Effector CD8-positive, alpha-beta T cell (primary cell): ENCODE measurements around the gene ONECUT3.
"Not testable (repeated sequence)": the region's sequence is repeated elsewhere in the genome, so short reads cannot be mapped to it uniquely, and the experiment has no call there.

Experiments
- DNase-seq: peaks from one replicate; lab custom pipeline; 2025; lab: John Stamatoyannopoulos, UW

Gene ONECUT3

GRCh38 chr19:1794424-1795172 lies 41.3 kb downstream of the ONECUT3 start:
- DNase-seq, result no peak

- no peak for DNase-seq
Observed at GRCh38 chr19:1796395-1797142, 43.3 kb downstream of the ONECUT3 start.

GRCh38 chr19:1797313-1797712 lies 44.0 kb downstream of the ONECUT3 start:
- not testable (repeated sequence) for DNase-seq

- DNase-seq, result no peak
Observed at GRCh38 chr19:1799695-1800342, 46.5 kb downstream of the ONECUT3 start.

- no peak for DNase-seq
Observed at GRCh38 chr19:1804858-1805257, 51.6 kb downstream of the ONECUT3 start.

- no peak for DNase-seq
Observed at GRCh38 chr19:1805401-1806183, 52.3 kb downstream of the ONECUT3 start.

- DNase-seq, result no peak
Observed at GRCh38 chr19:1806184-1807029, 53.1 kb downstream of the ONECUT3 start.

GRCh38 chr19:1807030-1807694 lies 53.9 kb downstream of the ONECUT3 start:
- DNase-seq, result no peak

- DNase-seq, result no peak
Observed at GRCh38 chr19:1807695-1808394, 54.5 kb downstream of the ONECUT3 start.

- DNase-seq, result no peak
Observed at GRCh38 chr19:1808395-1808731, 55.1 kb downstream of the ONECUT3 start.

- DNase-seq, result no peak
Observed at GRCh38 chr19:1809678-1810077, 56.4 kb downstream of the ONECUT3 start.

GRCh38 chr19:1810439-1811160 lies 57.3 kb downstream of the ONECUT3 start:
- DNase-seq, result no peak

- DNase-seq, result no peak
Observed at GRCh38 chr19:1811472-1811894, 58.2 kb downstream of the ONECUT3 start.

- DNase-seq, result peak; percentile 75
Observed at GRCh38 chr19:1811942-1812425, 58.7 kb downstream of the ONECUT3 start, which contains the start of gene ATP8B3. TSS of gene ATP8B3 (minus strand) at chr19:1812276. CDS start at chr19:1811736, 540 bp downstream.

- peak; percentile 75 for DNase-seq
Observed at GRCh38 chr19:1812426-1813191, 59.3 kb downstream of the ONECUT3 start.

GRCh38 chr19:1813192-1814182 lies 60.2 kb downstream of the ONECUT3 start:
- no peak for DNase-seq

- no peak for DNase-seq
Observed at GRCh38 chr19:1814391-1814790, 61.1 kb downstream of the ONECUT3 start.
